KMS-11 (cell line): ENCODE results near the gene PRAME.
A peak's percentile ranks its signal among the peaks of the same experiment; 100 is the strongest.

Source experiments
- H2AFZ ChIP-seq: fragments of 200-600 bp; sonication (generic); 2 replicates; pipeline ENCODE4 v1.6.1; 2016; ENCODE audit warnings: antibody characterized with exemption, mixed run types, low read depth
- H3K27ac ChIP-seq: fragments of 200-600 bp; sonication (generic); 2 replicates; pipeline ENCODE4 v1.6.1; 2016; ENCODE audit warnings: mild to moderate bottlenecking, mixed run types
- H3K27me3 ChIP-seq: fragments of 200-600 bp; sonication (generic); 2 replicates; pipeline ENCODE4 v1.6.1; 2017; ENCODE audit warnings: mild to moderate bottlenecking, low read depth, mixed run types, moderate library complexity; ENCODE audit not compliant: insufficient read depth
- H3K36me3 ChIP-seq: fragments of 200-600 bp; sonication (generic); 2 replicates; pipeline ENCODE4 v1.6.1; 2017; ENCODE audit warnings: mild to moderate bottlenecking, mixed run types; ENCODE audit not compliant: insufficient read depth
- H3K4me1 ChIP-seq: fragments of 200-600 bp; sonication (generic); 2 replicates; pipeline ENCODE4 v1.6.1; 2016; ENCODE audit warnings: mild to moderate bottlenecking, low read depth, mixed run types; ENCODE audit not compliant: poor library complexity, severe bottlenecking
- H3K4me2 ChIP-seq: fragments of 200-600 bp; sonication (generic); 2 replicates; pipeline ENCODE4 v1.7.0; 2016; ENCODE audit warnings: mild to moderate bottlenecking, mixed run types
- H3K4me3 ChIP-seq: fragments of 200-600 bp; sonication (generic); IDR thresholded peaks from 2 replicates; pipeline ENCODE4 v1.6.1; 2017; ENCODE audit warnings: low read depth, low read length, mixed read lengths; ENCODE audit not compliant: insufficient read depth
- H3K79me2 ChIP-seq: fragments of 200-600 bp; sonication (generic); 2 replicates; pipeline ENCODE4 v1.6.1; 2016; ENCODE audit warnings: low read depth, mixed run types; ENCODE audit not compliant: insufficient read depth
- H3K9ac ChIP-seq: fragments of 200-600 bp; sonication (generic); 2 replicates; pipeline ENCODE4 v1.6.1; 2016; ENCODE audit warnings: mild to moderate bottlenecking, mixed run types
- H4K20me1 ChIP-seq: fragments of 200-600 bp; sonication (generic); 2 replicates; pipeline ENCODE4 v1.6.1; 2016; ENCODE audit warnings: mild to moderate bottlenecking, mixed run types; ENCODE audit not compliant: insufficient read depth
- TF ChIP-seq, protein P1 (sequence below): fragments of 200-600 bp; sonication (generic); conservative IDR thresholded peaks from 2 replicates; pipeline ENCODE4 v1.6.1; 2017; ENCODE audit warnings: low read depth, mild to moderate bottlenecking, antibody characterized with exemption, low read length, moderate library complexity, mixed read lengths

The PRAME gene

DNA sequence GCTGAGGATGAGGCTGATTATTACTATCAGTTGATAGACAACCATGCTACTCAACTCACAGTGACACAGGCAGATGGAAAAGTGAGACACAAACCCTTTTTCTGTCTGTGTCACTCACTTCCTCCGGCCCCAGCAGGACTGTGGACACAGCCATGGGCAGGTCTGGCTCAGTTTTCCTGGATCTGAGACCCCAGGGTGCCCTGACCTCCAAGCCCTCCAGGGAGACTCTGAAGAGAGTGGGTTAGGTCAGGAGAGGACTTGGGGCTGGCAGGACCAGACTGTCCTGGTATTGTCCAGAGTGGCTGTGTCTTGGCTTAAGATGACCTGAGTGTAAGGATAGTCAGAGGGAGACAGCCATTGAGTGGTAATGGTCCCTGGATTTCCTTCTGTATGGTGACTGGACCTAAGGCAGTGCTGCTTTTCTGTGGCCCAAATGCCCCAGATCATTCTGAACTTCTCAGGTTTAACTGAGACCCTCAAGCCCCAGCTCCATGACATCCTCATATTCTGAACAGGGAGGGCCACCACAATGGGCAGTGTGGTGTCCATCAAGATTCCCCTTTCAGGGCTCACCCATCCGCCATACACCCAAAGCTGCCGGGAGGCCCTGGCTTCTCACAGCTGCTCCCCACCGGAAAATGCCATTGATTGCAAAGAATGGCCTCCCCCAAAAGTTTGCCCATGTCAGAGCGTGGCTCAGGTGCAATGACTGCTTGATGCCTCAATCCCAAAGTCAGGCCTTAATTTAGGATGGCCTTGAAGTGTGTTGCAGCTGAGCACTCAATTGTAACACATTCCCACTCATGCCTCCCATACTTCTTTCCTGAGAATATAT, 36.2 kb upstream of the PRAME start:
- H4K20me1 ChIP-seq: no peaks in the 10 kb centered on the region
- no peak overlapping the region for H3K9ac ChIP-seq
- no peaks in the 10 kb centered on the region for H3K79me2 ChIP-seq
- H3K4me2 ChIP-seq: no peak overlapping the region
- no peaks in the 10 kb centered on the region for H3K27me3 ChIP-seq
- no peaks in the 10 kb centered on the region for H3K36me3 ChIP-seq
- H3K4me1 ChIP-seq: no peaks in the 10 kb centered on the region
- TF ChIP-seq, protein P1, sequence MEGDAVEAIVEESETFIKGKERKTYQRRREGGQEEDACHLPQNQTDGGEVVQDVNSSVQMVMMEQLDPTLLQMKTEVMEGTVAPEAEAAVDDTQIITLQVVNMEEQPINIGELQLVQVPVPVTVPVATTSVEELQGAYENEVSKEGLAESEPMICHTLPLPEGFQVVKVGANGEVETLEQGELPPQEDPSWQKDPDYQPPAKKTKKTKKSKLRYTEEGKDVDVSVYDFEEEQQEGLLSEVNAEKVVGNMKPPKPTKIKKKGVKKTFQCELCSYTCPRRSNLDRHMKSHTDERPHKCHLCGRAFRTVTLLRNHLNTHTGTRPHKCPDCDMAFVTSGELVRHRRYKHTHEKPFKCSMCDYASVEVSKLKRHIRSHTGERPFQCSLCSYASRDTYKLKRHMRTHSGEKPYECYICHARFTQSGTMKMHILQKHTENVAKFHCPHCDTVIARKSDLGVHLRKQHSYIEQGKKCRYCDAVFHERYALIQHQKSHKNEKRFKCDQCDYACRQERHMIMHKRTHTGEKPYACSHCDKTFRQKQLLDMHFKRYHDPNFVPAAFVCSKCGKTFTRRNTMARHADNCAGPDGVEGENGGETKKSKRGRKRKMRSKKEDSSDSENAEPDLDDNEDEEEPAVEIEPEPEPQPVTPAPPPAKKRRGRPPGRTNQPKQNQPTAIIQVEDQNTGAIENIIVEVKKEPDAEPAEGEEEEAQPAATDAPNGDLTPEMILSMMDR: no peak
- H3K4me3 ChIP-seq: no peak overlapping the region
- no peak overlapping the region for H2AFZ ChIP-seq
- no peak overlapping the region for H3K27ac ChIP-seq

DNA sequence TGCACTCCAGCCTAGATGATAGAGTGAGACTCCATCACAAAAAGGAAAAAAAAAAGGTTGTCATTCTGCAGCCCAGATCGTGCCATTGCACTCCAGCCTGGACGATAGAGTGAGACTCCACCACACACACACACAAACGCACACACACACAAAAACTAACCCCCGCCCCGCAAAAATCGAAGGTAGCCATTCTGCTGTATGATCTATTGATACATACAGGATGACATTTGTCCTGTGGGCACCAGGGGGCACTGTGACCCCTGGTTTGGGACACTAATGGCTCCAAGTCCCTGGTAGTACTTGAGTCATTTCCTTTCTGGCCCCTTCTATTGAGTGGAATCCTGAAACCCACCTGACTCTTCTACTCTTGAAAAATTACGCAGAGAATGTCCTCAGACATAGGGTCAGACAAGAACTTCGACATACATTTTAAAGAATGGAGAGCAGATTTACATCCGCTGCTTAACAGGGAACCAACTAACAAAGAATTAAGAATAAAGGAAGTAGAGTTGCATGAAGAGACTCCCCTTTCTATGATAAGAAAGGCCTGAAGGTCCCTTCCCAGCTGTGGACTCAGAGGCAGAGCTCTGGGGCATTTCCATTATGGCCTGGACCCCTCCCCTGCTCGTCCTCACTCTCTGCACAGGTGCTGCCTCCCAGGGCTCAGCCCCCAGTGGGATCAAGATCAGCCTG, 35.0 kb upstream of the PRAME start:
- no peak overlapping the region for H3K27ac ChIP-seq
- TF ChIP-seq, protein P1: peak; percentile 86
- no peaks in the 10 kb centered on the region for H3K79me2 ChIP-seq
- no peaks in the 10 kb centered on the region for H3K36me3 ChIP-seq
- H3K27me3 ChIP-seq: no peaks in the 10 kb centered on the region
- no peaks in the 10 kb centered on the region for H3K4me1 ChIP-seq
- no peak overlapping the region for H3K4me2 ChIP-seq
- H3K4me3 ChIP-seq: no peak overlapping the region
- H4K20me1 ChIP-seq: no peaks in the 10 kb centered on the region
- no peak overlapping the region for H3K9ac ChIP-seq
- H2AFZ ChIP-seq: peak overlapping the region; percentile 45; the same call in 1 of the 2 replicates

DNA sequence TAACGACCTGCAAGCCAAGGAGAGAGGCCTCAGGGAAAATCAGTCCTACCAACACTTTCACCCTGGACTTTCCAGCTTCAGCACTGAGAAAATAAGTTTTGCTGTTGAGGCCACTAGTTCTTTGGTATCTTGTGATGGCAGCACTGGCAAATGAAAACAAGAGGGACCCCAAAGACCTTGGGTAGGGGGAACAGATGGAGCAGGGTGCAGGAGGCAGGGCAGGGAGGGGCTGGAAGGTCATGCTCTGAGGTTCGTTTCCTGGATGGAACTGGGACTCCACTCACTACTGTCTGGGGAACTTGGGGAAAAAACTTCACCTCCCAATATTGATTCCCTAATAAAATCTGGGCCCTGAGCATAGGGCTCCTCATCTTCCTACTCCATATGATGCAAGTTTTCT, 34.2 kb upstream of the PRAME start:
- no peaks in the 10 kb centered on the region for H4K20me1 ChIP-seq
- H3K4me2 ChIP-seq: no peak overlapping the region
- H3K27me3 ChIP-seq: no peaks in the 10 kb centered on the region
- TF ChIP-seq, protein P1: no peak
- H3K9ac ChIP-seq: no peak overlapping the region
- H3K4me1 ChIP-seq: no peaks in the 10 kb centered on the region
- no peak overlapping the region for H3K4me3 ChIP-seq
- H3K79me2 ChIP-seq: no peaks in the 10 kb centered on the region
- H2AFZ ChIP-seq: no peak overlapping the region
- no peak overlapping the region for H3K27ac ChIP-seq
- no peaks in the 10 kb centered on the region for H3K36me3 ChIP-seq

DNA sequence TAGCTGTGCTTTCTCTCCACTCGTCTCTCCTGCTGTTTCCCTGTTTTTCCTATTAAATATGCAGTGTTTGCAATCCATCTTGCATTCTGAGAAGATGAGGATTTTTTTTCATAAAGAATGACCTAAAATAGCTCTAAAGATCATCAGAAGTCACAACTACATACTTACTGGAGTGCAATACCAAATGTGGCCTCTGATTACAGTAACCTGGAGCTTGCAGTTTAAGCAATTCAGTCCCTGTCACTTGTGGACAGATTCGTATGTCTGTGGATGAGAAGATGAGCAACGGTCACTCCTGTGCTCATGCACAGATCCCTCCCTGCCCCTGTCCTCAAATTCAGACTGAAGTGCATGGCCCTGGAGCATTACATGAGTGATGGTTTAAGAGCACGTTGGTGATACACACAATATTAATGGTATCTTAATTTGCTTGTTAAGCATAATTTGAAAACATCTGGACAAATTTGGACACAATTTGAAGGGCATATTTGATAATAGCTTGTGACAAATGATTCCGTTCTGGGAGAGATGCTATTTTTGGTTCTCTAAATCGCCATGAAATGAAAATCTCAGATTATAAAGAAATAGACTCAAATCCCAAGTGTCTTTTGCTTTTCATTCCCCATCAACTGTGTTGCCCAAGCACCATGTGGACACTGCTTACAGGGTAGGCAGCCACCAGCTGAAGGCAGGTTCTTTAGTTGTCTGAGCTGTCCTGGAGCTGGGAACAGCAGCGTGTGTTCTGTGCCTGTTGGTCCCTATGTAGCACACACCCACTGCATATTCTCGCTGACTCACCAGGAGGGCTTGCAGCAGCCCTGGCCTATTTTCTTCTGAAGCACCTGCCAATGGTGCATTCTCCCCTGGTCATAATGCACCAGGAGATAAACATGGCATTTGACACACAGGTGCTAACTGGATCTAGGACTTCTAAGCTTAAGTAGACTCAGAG, 32.6 kb upstream of the PRAME start:
- H3K27ac ChIP-seq: no peak overlapping the region
- no peaks in the 10 kb centered on the region for H3K27me3 ChIP-seq
- no peaks in the 10 kb centered on the region for H4K20me1 ChIP-seq
- no peaks in the 10 kb centered on the region for H3K4me1 ChIP-seq
- no peaks in the 10 kb centered on the region for H3K79me2 ChIP-seq
- no peak overlapping the region for H3K4me3 ChIP-seq
- H3K36me3 ChIP-seq: no peaks in the 10 kb centered on the region
- H2AFZ ChIP-seq: no peak overlapping the region
- no peak overlapping the region for H3K4me2 ChIP-seq
- TF ChIP-seq, protein P1: no peak
- H3K9ac ChIP-seq: no peak overlapping the region
